GM12872 (cell line): ENCODE data around the gene RCCD1.

Source experiments
- CTCF ChIP-seq: IDR thresholded peaks from 3 replicates; pipeline ENCODE4 v1.5.1; 2011; ENCODE audit warnings: low read depth, mild to moderate bottlenecking, low read length, moderate library complexity; ENCODE audit not compliant: insufficient read depth

RCCD1 gene

GRCh38 chr15:90954712-90955623 lies at the start of gene RCCD1:
Gene RCCD1, plus strand, starts transcription at chr15:90954884. Its CDS starts 1,851 bp downstream, at chr15:90956735.
- TF ChIP-seq CTCF, result no peak

- TF ChIP-seq CTCF, result no peak
Measured at GRCh38 chr15:90905306-90906180, 49.1 kb upstream of the RCCD1 start.

- no peak for TF ChIP-seq CTCF
Measured at GRCh38 chr15:90906181-90906849, 48.4 kb upstream of the RCCD1 start.

- TF ChIP-seq CTCF, result no peak
Measured at GRCh38 chr15:90907051-90907660, 47.5 kb upstream of the RCCD1 start.

GRCh38 chr15:90907838-90908507 lies 46.7 kb upstream of the RCCD1 start:
- TF ChIP-seq CTCF, result no peak

- no peak for TF ChIP-seq CTCF
Measured at GRCh38 chr15:90909976-90910375, 44.7 kb upstream of the RCCD1 start.
